Measurements from ENCODE around the gene SCNN1B.
A peak's percentile ranks its signal among the peaks of the same experiment; 100 is the strongest.
"Not testable (repeated sequence)": the region's sequence is repeated elsewhere in the genome, so short reads cannot be mapped to it uniquely, and the experiment has no call there.

SCNN1B gene

DNA sequence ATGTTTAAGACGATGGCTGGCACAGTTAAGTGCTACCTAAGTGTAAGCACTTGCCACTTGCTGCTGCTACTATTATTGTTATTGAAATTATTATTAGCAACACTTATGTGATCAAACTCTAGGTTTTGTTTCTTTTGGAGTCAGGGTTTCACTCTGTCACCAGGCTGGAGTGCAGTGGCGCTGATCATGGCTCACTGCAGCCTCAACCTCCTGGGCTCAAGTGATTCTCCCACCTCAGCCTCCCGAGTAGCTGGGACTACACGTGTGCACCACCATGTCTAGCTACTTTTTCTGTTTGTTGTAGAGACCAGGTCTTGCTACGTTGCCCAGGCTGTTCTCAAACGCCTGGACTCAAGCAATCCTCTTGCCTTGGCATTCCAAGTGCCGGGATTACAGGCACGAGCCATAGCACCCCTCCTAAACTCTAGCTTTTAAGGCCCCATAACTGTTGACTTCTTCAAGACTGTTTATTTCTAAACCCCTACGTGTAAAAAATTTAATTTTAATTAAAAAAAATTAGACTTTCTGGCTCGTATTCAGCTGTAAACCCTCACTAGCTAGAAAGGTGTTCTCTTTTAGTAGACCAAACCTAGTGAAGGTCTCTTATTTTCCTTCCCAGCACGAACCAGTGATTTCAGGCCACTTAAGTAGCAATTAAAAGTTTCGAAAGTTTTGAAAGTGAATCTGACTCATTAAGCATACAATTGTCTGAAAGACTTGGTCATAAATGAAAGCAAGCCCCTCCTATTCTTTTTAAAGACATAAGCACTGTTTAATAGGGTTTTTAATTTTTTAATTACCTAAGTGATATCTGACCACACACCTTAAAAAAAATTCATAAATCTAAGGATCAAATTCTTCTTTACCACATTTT is 11.7 kb upstream of the SCNN1B start:
- H3K27me3 ChIP-seq (ENCODE audit: control insufficient read depth, insufficient read depth, low read length) = no peaks in the 10 kb centered on the region
- no peaks in the 10 kb centered on the region for H3K36me3 ChIP-seq (ENCODE audit: control insufficient read depth, low read depth, low read length)
- H3K9ac ChIP-seq (ENCODE audit: low read length) = no peak overlapping the region
- no peaks in the 10 kb centered on the region for H3K4me1 ChIP-seq (ENCODE audit: control insufficient read depth, low read depth, low read length)
- no peak overlapping the region for H3K4me3 ChIP-seq (ENCODE audit: low read length)
- no peaks in the 10 kb centered on the region for H3K9me3 ChIP-seq (ENCODE audit: control insufficient read depth, low read depth, low read length)
- H3K27ac ChIP-seq (ENCODE audit: low read length) = no peak overlapping the region

GRCh38 chr16:23293016-23293415 is 9.1 kb upstream of the SCNN1B start:
- H3K36me3 ChIP-seq (ENCODE audit: control insufficient read depth, low read depth, low read length) = no peaks in the 10 kb centered on the region
- H3K9ac ChIP-seq (ENCODE audit: low read length) = no peak overlapping the region
- no peak overlapping the region for H3K4me3 ChIP-seq (ENCODE audit: low read length)
- H3K9me3 ChIP-seq (ENCODE audit: control insufficient read depth, low read depth, low read length) = no peaks in the 10 kb centered on the region
- H3K4me1 ChIP-seq (ENCODE audit: control insufficient read depth, low read depth, low read length) = no peaks in the 10 kb centered on the region
- H3K27me3 ChIP-seq (ENCODE audit: control insufficient read depth, insufficient read depth, low read length) = no peaks in the 10 kb centered on the region
- H3K27ac ChIP-seq (ENCODE audit: low read length) = no peak overlapping the region

DNA sequence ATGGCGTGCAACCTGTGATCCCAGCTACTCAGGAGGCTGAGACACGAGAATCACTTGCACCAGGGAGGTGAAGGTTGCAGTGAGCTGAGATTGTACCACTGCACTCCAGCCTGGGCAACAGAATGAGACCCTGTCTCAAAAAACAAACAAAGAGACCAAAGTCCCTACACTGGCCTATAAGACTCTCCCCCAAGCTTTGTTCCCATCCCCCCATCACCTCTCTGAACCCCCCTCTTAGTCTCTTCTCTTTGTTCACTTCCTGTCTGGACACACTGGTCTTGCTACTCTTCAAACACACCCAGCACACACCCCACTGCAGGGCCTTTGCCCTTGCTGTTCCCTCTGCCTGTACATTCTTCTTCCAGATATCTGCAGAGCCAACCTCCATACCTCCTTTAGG is 7.8 kb upstream of the SCNN1B start:
- Histone ChIP-seq H3K4me1 (ENCODE audit: control insufficient read depth, low read depth, low read length) (no peaks in the 10 kb centered on the region), H3K27ac (ENCODE audit: low read length) (no peak overlapping the region), H3K9ac (ENCODE audit: low read length) (no peak overlapping the region), H3K9me3 (ENCODE audit: control insufficient read depth, low read depth, low read length) (no peaks in the 10 kb centered on the region), H3K4me3 (ENCODE audit: low read length) (no peak overlapping the region), H3K36me3 (ENCODE audit: control insufficient read depth, low read depth, low read length) (no peaks in the 10 kb centered on the region), H3K27me3 (ENCODE audit: control insufficient read depth, insufficient read depth, low read length) (no peaks in the 10 kb centered on the region)

DNA sequence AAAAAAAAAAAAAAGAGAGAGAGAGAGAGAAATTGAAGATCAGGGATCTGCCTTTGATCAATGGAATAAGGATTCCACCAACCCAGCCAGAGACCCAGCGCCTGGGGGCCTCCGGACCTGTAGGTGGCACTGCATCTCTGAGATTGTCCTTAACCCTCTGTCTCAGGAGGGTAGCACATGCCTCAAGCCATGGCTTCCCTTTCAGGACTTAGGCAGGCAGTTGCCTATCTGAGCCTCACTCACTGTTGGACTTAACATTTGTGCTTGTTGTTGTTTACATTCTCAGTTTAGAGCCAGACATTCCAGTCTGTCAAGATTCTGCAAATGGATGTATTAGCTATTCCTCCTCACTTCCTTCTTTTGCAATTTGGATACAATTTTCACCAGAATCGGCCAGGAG is 5.1 kb upstream of the SCNN1B start:
- no peak overlapping the region for H3K4me3 ChIP-seq (ENCODE audit: low read length)
- H3K36me3 ChIP-seq (ENCODE audit: control insufficient read depth, low read depth, low read length) = no peaks in the 10 kb centered on the region
- H3K27me3 ChIP-seq (ENCODE audit: control insufficient read depth, insufficient read depth, low read length) = peaks cover 15% of the 10 kb centered on the region
- no peak overlapping the region for H3K27ac ChIP-seq (ENCODE audit: low read length)
- no peaks in the 10 kb centered on the region for H3K9me3 ChIP-seq (ENCODE audit: control insufficient read depth, low read depth, low read length)
- no peaks in the 10 kb centered on the region for H3K4me1 ChIP-seq (ENCODE audit: control insufficient read depth, low read depth, low read length)
- H3K9ac ChIP-seq (ENCODE audit: low read length) = no peak overlapping the region

DNA sequence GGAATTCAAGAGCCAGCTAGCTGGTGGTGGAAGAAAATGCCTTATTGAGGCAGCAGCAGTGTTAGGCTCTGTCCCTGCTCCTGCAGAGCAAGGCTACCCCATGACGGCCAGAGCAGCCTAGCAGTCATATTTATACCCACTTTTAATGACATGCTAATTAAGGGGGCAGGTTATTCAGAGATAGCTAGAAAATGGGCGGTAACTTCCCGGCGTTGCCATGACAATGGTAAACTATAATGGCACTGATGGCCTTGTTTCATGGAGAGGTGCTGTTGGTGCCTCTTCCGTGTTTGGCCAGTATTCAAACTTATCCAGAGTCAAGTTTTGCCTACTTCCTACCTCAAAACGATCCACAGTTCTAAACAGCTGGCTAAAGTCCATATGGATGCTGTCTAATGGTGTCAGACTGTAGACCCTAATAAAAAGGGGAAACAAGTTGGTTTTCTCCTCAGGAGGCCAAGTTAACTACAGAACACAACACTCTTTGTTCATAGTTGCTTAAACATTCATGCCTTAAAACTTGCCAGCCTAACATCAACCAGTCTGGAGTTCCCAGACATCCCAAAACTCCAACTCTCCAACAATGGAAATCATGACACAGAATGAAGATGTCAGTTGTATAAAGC is 3.7 kb upstream of the SCNN1B start:
- H3K9me3 ChIP-seq (ENCODE audit: control insufficient read depth, low read depth, low read length) = no peaks in the 10 kb centered on the region
- H3K27ac ChIP-seq (ENCODE audit: low read length) = no peak overlapping the region
- H3K36me3 ChIP-seq (ENCODE audit: control insufficient read depth, low read depth, low read length) = no peaks in the 10 kb centered on the region
- no peaks in the 10 kb centered on the region for H3K4me1 ChIP-seq (ENCODE audit: control insufficient read depth, low read depth, low read length)
- H3K27me3 ChIP-seq (ENCODE audit: control insufficient read depth, insufficient read depth, low read length) = peaks cover 30% of the 10 kb centered on the region
- no peak overlapping the region for H3K4me3 ChIP-seq (ENCODE audit: low read length)
- no peak overlapping the region for H3K9ac ChIP-seq (ENCODE audit: low read length)

DNA sequence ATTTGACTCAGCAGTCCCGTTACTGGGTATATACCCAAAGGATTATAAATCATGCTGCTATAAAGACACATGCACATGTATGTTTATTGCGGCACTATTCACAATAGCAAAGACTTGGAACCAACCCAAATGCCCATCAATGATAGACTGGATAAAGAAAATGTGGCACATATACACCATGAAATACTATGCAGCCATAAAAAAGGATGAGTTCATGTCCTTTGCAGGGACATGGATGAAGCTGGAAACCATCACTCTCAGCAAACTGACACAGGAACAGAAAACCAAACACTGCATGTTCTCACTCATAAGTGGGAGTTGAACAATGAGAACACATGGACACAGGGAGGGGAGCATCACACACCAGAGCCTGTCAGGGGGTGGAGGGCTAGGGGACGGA is 2.3 kb upstream of the SCNN1B start:
- H3K27ac ChIP-seq (ENCODE audit: low read length); H3K4me1 ChIP-seq (ENCODE audit: control insufficient read depth, low read depth, low read length); H3K9ac ChIP-seq (ENCODE audit: low read length); H3K36me3 ChIP-seq (ENCODE audit: control insufficient read depth, low read depth, low read length); H3K9me3 ChIP-seq (ENCODE audit: control insufficient read depth, low read depth, low read length); H3K4me3 ChIP-seq (ENCODE audit: low read length): not testable (repeated sequence)
- peaks cover 40% of the 10 kb centered on the region for H3K27me3 ChIP-seq (ENCODE audit: control insufficient read depth, insufficient read depth, low read length)

- H3K4me3 ChIP-seq (ENCODE audit: low read length) = peak overlapping the region; percentile 67
Observed at GRCh38 chr16:23301251-23302044, 654 bp upstream of the SCNN1B start.

GRCh38 chr16:23303685-23304084 is 1.6 kb downstream of the SCNN1B start:
- H3K4me3 ChIP-seq (ENCODE audit: low read length) = no peak overlapping the region
- no peaks in the 10 kb centered on the region for H3K9me3 ChIP-seq (ENCODE audit: control insufficient read depth, low read depth, low read length)
- H3K27me3 ChIP-seq (ENCODE audit: control insufficient read depth, insufficient read depth, low read length) = peaks cover 40% of the 10 kb centered on the region
- no peaks in the 10 kb centered on the region for H3K4me1 ChIP-seq (ENCODE audit: control insufficient read depth, low read depth, low read length)
- H3K27ac ChIP-seq (ENCODE audit: low read length) = no peak overlapping the region
- no peaks in the 10 kb centered on the region for H3K36me3 ChIP-seq (ENCODE audit: control insufficient read depth, low read depth, low read length)
- no peak overlapping the region for H3K9ac ChIP-seq (ENCODE audit: low read length)

More at GRCh38 chr16:23301251-23302044, 654 bp upstream of the SCNN1B start:
- no peak overlapping the region for H3K27ac ChIP-seq (ENCODE audit: low read length)
- H3K27me3 ChIP-seq (ENCODE audit: control insufficient read depth, insufficient read depth, low read length) = peaks cover 40% of the 10 kb centered on the region
- H3K36me3 ChIP-seq (ENCODE audit: control insufficient read depth, low read depth, low read length) = no peaks in the 10 kb centered on the region
- H3K9me3 ChIP-seq (ENCODE audit: control insufficient read depth, low read depth, low read length) = no peaks in the 10 kb centered on the region
- no peaks in the 10 kb centered on the region for H3K4me1 ChIP-seq (ENCODE audit: control insufficient read depth, low read depth, low read length)
- no peak overlapping the region for H3K9ac ChIP-seq (ENCODE audit: low read length)

DNA sequence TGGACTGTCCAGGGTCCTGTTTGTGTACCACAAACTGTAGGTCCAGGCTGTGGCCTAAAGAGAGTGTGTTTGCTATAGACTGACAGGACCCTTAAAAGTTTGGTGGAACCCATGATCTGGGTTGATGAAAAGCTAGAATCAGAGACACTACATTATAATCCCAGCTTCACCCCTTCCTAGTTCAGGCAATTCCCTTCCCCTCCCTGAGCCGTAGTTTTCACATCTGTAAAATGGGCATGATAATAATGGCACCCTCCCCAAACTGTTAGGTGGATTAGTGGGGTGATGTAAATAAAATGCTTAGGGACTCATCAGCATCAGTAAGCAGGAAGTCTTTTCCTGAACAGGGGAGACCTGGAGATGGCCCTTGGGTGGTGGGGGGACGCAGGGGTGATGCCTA is 2.5 kb downstream of the SCNN1B start:
- no peak overlapping the region for H3K27ac ChIP-seq (ENCODE audit: low read length)
- peaks cover 40% of the 10 kb centered on the region for H3K27me3 ChIP-seq (ENCODE audit: control insufficient read depth, insufficient read depth, low read length)
- no peaks in the 10 kb centered on the region for H3K9me3 ChIP-seq (ENCODE audit: control insufficient read depth, low read depth, low read length)
- no peak overlapping the region for H3K9ac ChIP-seq (ENCODE audit: low read length)
- no peaks in the 10 kb centered on the region for H3K36me3 ChIP-seq (ENCODE audit: control insufficient read depth, low read depth, low read length)
- H3K4me3 ChIP-seq (ENCODE audit: low read length) = no peak overlapping the region
- H3K4me1 ChIP-seq (ENCODE audit: control insufficient read depth, low read depth, low read length) = no peaks in the 10 kb centered on the region

DNA sequence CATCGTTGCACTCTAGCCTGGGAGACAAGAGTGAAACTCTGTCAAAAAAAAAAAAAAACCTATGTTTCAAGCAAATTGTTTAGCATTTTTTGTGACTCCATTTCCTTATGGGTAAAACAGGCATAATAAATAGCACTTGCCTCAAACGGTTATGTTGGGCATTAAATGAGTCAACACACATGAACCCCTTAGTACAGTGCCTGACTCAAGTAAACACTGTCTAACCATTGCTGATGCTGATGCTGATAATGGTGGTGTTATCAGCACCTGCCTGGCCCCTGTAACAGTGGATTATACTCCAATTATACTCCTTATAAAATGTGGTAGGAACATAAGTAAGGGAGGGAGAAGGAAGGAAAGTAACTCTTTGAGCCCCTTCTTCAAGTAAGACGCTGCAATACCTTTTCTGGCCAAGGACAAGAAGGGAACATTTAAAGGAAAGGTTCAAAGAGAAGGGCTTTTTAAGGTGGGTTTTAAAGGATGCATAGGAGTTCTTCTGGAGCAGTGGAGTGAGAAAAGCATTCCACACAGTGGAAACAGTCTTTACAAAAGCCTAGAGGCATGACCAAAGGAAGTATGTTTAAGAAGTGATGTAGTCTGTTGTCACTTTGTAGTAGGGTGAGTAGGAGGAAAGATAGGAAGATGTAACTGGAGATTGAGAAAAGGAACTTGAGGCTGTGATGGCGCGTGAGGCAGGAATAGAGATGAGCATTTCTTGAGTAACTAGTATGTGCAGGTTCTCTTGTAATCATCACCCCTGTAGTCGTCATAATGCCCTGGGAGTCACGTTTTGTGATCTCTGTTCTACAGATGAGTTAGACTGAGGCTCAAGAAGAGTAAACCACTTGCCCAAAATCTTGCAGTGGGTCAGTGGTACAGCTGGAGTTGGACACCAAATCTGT is 4.3 kb downstream of the SCNN1B start:
- peaks cover 30% of the 10 kb centered on the region for H3K27me3 ChIP-seq (ENCODE audit: control insufficient read depth, insufficient read depth, low read length)
- no peak overlapping the region for H3K4me3 ChIP-seq (ENCODE audit: low read length)
- H3K4me1 ChIP-seq (ENCODE audit: control insufficient read depth, low read depth, low read length) = no peaks in the 10 kb centered on the region
- no peak overlapping the region for H3K27ac ChIP-seq (ENCODE audit: low read length)
- H3K9me3 ChIP-seq (ENCODE audit: control insufficient read depth, low read depth, low read length) = no peaks in the 10 kb centered on the region
- no peak overlapping the region for H3K9ac ChIP-seq (ENCODE audit: low read length)
- no peaks in the 10 kb centered on the region for H3K36me3 ChIP-seq (ENCODE audit: control insufficient read depth, low read depth, low read length)

GRCh38 chr16:23310217-23310616 is 8.1 kb downstream of the SCNN1B start:
- no peaks in the 10 kb centered on the region for H3K4me1 ChIP-seq (ENCODE audit: control insufficient read depth, low read depth, low read length)
- H3K9ac ChIP-seq (ENCODE audit: low read length) = no peak overlapping the region
- no peak overlapping the region for H3K27ac ChIP-seq (ENCODE audit: low read length)
- H3K36me3 ChIP-seq (ENCODE audit: control insufficient read depth, low read depth, low read length) = no peaks in the 10 kb centered on the region
- no peak overlapping the region for H3K4me3 ChIP-seq (ENCODE audit: low read length)
- H3K27me3 ChIP-seq (ENCODE audit: control insufficient read depth, insufficient read depth, low read length) = no peaks in the 10 kb centered on the region
- H3K9me3 ChIP-seq (ENCODE audit: control insufficient read depth, low read depth, low read length) = no peaks in the 10 kb centered on the region
